Natural killer cell (primary cell): ENCODE data around the gene ARHGAP11A. TPM values are rescaled to one million over a fixed set of nuclear protein-coding genes. Genes with fewer than 3 reads are reported as not detected.
A peak's percentile ranks its signal among the peaks of the same experiment; 100 is the strongest.

ENCODE experiments used
- ATAC-seq, 3 donors: fragments of 150-1000 bp in 2 of 3; fragments of 200-7000 bp in 1 of 3; cut with Tn5 transposase; 1 replicate in 1 of 3; 2 replicates in 2 of 3; pipeline ENCODE4 v1.10.0; 2021; ENCODE audit warnings: mild to moderate bottlenecking in 2 of 3, moderate library complexity in 2 of 3
- DNase-seq, 2 donors: peaks; one replicate each; pipeline versions ENCODE4 v3.0.0 to v3.0.0-alpha.2; 2013 to 2021; ENCODE audit warnings: mixed read lengths in 1 of 2
- H3K27ac ChIP-seq: one replicate; pipeline ENCODE4 v1.5.1; 2013; ENCODE audit warnings: mild to moderate bottlenecking, low read length
- H3K27me3 ChIP-seq: one replicate; pipeline ENCODE4 v1.6.1; 2013; ENCODE audit warnings: low read length; ENCODE audit not compliant: control insufficient read depth, insufficient read depth
- H3K36me3 ChIP-seq: one replicate; pipeline ENCODE4 v1.6.1; 2013; ENCODE audit warnings: low read length; ENCODE audit not compliant: control insufficient read depth, insufficient read depth
- H3K4me1 ChIP-seq: one replicate; pipeline ENCODE4 v1.6.1; 2013; ENCODE audit warnings: low read length; ENCODE audit not compliant: control insufficient read depth, insufficient read depth
- H3K4me3 ChIP-seq: one replicate; pipeline ENCODE4 v1.5.1; 2013; ENCODE audit warnings: low read length
- H3K9me3 ChIP-seq: one replicate; pipeline ENCODE4 v1.6.1; 2013; ENCODE audit warnings: low read length; ENCODE audit not compliant: control insufficient read depth, insufficient read depth
- H3K27ac Mint-ChIP-seq, 2 donors: one replicate each; pipeline ENCODE4 v1.8.0; 2022; ENCODE audit warnings: mild to moderate bottlenecking in 2 of 2, mixed read lengths in 2 of 2, moderate library complexity in 1 of 2
- H3K27me3 Mint-ChIP-seq, 2 donors: one replicate each; pipeline ENCODE4 v1.8.0; 2022; ENCODE audit warnings: low read depth in 2 of 2, mixed read lengths in 2 of 2
- H3K36me3 Mint-ChIP-seq: one replicate; pipeline ENCODE4 v1.8.0; 2022; ENCODE audit warnings: mixed read lengths
- H3K4me1 Mint-ChIP-seq, 2 donors: one replicate each; pipeline ENCODE4 v1.8.0; 2022; ENCODE audit warnings: mixed read lengths in 2 of 2
- H3K4me3 Mint-ChIP-seq: one replicate; pipeline ENCODE4 v1.8.0; 2022; ENCODE audit warnings: mild to moderate bottlenecking, moderate library complexity, mixed read lengths
- H3K9me3 Mint-ChIP-seq, 2 donors: one replicate each; pipeline ENCODE4 v1.8.0; 2022; ENCODE audit warnings: mixed read lengths in 2 of 2
- CTCF ChIP-seq: fragments of 200-600 bp; IDR thresholded peaks from one replicate; pipeline ENCODE4 v1.8.0; 2022; ENCODE audit warnings: antibody characterized with exemption
- WGBS: methylation state at CpG from one replicate; pipeline ENCODE4 v1.1.7; 2013; ENCODE audit warnings: missing lambda C conversion rate; ENCODE audit not compliant: insufficient coverage; 5-methylcytosine and 5-hydroxymethylcytosine counted together
- intact Hi-C: fragments of 100-400 bp; cut with micrococcal nuclease; formaldehyde crosslinking; loops from one replicate; pipeline ENCODE4 v1.14.2; 2022
- total RNA-seq, 4 donors: library from RNA; stranded (reverse); fragments of 120-200 nt in 1 of 4; gene quantifications; one replicate each; pipeline versions ENCODE4 v1.2.3 to v1.2.4, GENCODE V29; 2013 to 2022

Gene ARHGAP11A
- total RNA-seq, 3 donors from 2014 or later (not counting 1 experiment from before 2014, with no cell fraction given), result 1.4 to 8.1 (median 5.6) TPM

- Histone ChIP-seq H3K9me3 (no peaks in the 10 kb centered on the region), H3K27ac (no peak overlapping the region), H3K4me3 (no peak overlapping the region), H3K4me1 (no peaks in the 10 kb centered on the region), H3K36me3 (no peaks in the 10 kb centered on the region), H3K27me3 (no peaks in the 10 kb centered on the region)
- Mint-ChIP-seq H3K4me3 (no peak overlapping the region), H3K27me3 (no peaks in the 10 kb centered on the region), H3K4me1 (peaks cover 0 to 4% of the 10 kb centered on the region in 2 donors), H3K9me3 (no peaks in the 10 kb centered on the region), H3K36me3 (no peaks in the 10 kb centered on the region), H3K27ac (no peak overlapping the region)
- no peak for TF ChIP-seq CTCF
- 93% methylated on average over 3 of the region's 5 CpGs for WGBS
- no peak for ATAC-seq
- DNase-seq, result no peak
- intact Hi-C loops, result no loop called here
These were observed 34.0 kb downstream of the ARHGAP11A start for GRCh38 chr15:32649342-32649741.

DNA sequence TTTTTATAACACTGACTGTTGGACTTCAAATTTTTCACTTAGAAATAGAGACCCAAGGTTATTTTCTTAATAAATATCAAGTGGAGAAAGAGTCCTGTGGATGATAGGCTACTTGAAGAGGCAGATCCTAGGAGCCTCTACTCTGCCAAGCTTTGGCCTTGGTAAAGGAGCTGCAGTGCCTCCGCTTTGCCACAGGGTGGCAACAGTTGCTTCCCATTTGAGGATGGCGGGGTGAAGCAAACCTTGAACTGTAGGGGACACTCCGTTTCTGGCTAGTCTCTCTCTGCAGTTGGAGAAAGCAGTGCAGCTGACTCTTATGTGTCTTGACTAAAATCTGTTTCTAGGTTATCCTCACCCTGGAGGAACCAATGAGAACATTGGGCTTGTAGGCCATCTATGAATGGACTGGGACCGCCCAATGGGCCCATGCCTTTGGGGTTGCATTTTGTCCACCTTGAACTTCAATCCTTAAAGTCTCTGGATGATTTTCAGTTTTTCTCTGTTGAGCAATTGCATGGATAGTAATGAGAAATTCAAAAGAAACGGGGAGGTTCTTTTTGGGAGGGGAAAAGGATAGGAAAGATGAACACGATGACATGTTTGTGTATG lies 36.0 kb downstream of the ARHGAP11A start:
- ATAC-seq (peak; percentile 85 to 98 (median 98)), DNase-seq (peak in 1 of 2 donors; percentile 64)
- peaks cover under 1 to 4% of the 10 kb centered on the region in 2 donors for H3K4me1 Mint-ChIP-seq
- Histone ChIP-seq H3K27me3 (no peaks in the 10 kb centered on the region), H3K4me1 (no peaks in the 10 kb centered on the region), H3K4me3 (no peak overlapping the region), H3K36me3 (no peaks in the 10 kb centered on the region), H3K27ac (no peak overlapping the region), H3K9me3 (no peaks in the 10 kb centered on the region)
- TF ChIP-seq CTCF, result peak; percentile 85
- intact Hi-C loops, result no loop called here
- no peak overlapping the region for H3K4me3 Mint-ChIP-seq
- no peaks in the 10 kb centered on the region for H3K27me3 Mint-ChIP-seq
- no peak overlapping the region for H3K27ac Mint-ChIP-seq
- no peaks in the 10 kb centered on the region for H3K9me3 Mint-ChIP-seq
- 40% methylated on average over 6 of the region's 6 CpGs for WGBS
- H3K36me3 Mint-ChIP-seq, result no peaks in the 10 kb centered on the region

- Mint-ChIP-seq H3K36me3 (no peaks in the 10 kb centered on the region), H3K4me3 (no peak overlapping the region), H3K9me3 (no peaks in the 10 kb centered on the region), H3K27me3 (no peaks in the 10 kb centered on the region), H3K4me1 (peaks cover 5 to 8% of the 10 kb centered on the region in 2 donors), H3K27ac (no peak overlapping the region)
- H3K27me3 ChIP-seq, result no peaks in the 10 kb centered on the region
- H3K4me1 ChIP-seq, result no peaks in the 10 kb centered on the region
- TF ChIP-seq CTCF, result no peak
- intact Hi-C loops, result no loop called here
- H3K9me3 ChIP-seq, result no peaks in the 10 kb centered on the region
- H3K27ac ChIP-seq, result no peak overlapping the region
- H3K4me3 ChIP-seq, result no peak overlapping the region
- ATAC-seq, result no peak
- 88% methylated on average over 3 of the region's 3 CpGs for WGBS
- no peaks in the 10 kb centered on the region for H3K36me3 ChIP-seq
- no peak for DNase-seq
These were observed 36.9 kb downstream of the ARHGAP11A start for GRCh38 chr15:32652178-32652577.

- H3K4me1 Mint-ChIP-seq, result peaks cover 13 to 16% of the 10 kb centered on the region in 2 donors
- no peaks in the 10 kb centered on the region for H3K27me3 Mint-ChIP-seq
- intact Hi-C loops, result no loop called here
- Histone ChIP-seq H3K27me3 (no peaks in the 10 kb centered on the region), H3K27ac (no peak overlapping the region), H3K4me1 (no peaks in the 10 kb centered on the region), H3K4me3 (no peak overlapping the region), H3K36me3 (no peaks in the 10 kb centered on the region), H3K9me3 (no peaks in the 10 kb centered on the region)
- TF ChIP-seq CTCF, result no peak
- DNase-seq, result no peak
- H3K36me3 Mint-ChIP-seq, result no peaks in the 10 kb centered on the region
- H3K4me3 Mint-ChIP-seq, result no peak overlapping the region
- H3K27ac Mint-ChIP-seq, result no peak overlapping the region
- no peaks in the 10 kb centered on the region for H3K9me3 Mint-ChIP-seq
- no peak for ATAC-seq
- WGBS, result 23% methylated on average over 4 of the region's 4 CpGs
These were observed 40.8 kb downstream of the ARHGAP11A start for GRCh38 chr15:32656091-32656490.
